GM12878 (cell line): ENCODE data around the gene BPIFA3. TPM values are rescaled to one million over a fixed set of nuclear protein-coding genes. Genes with fewer than 3 reads are reported as not detected.

Source experiments
- ATAC-seq: fragments of 200-7000 bp; cut with Tn5 transposase; 3 replicates; pipeline ENCODE4 v1.9.1; 2020; ENCODE audit warnings: mild to moderate bottlenecking, moderate library complexity
- BruUV-seq: library from RNA; stranded (reverse); fragments of 400-500 nt; replicated peaks from 2 replicates; lab custom pipeline; 2021; lab: Mats Ljungman, UMichigan
- CTCF ChIA-PET: fragments of 300-600 bp; sonication (Branson Sonifier 250); formaldehyde crosslinking; extraction: SDS; loops from one replicate; lab custom pipeline; 2021; ENCODE audit warnings: inconsistent platforms; lab: Yijun Ruan, JAX
- POLR2A ChIA-PET: fragments of 350-600 bp; formaldehyde crosslinking; extraction: SDS; loops from one replicate; lab custom pipeline; 2021; ENCODE audit warnings: inconsistent platforms; lab: Charles Lee
- RAD21 ChIA-PET: fragments of 300-600 bp; sonication (Branson Sonifier 250); formaldehyde crosslinking; loops from one replicate; lab custom pipeline; 2023; ENCODE audit warnings: antibody characterized with exemption; ENCODE audit not compliant: unreplicated experiment; lab: Charles Lee
- SMC1A ChIA-PET: fragments of 300-600 bp; sonication (Branson Sonifier 250); formaldehyde crosslinking; loops from one replicate; lab custom pipeline; 2023; ENCODE audit not compliant: unreplicated experiment, uncharacterized antibody; lab: Charles Lee
- DNase-seq: peaks from one replicate; pipeline ENCODE4 v3.0.0-alpha.2; 2011; ENCODE audit warnings: low read depth, low spot score
- FAIRE-seq: peaks from 3 replicates; lab custom pipeline; 2011; peaks lifted over from hg19 to GRCh38; lab: Jason Lieb, UNC
- H2AFZ ChIP-seq: 2 replicates; pipeline ENCODE4 v1.6.0; 2011; ENCODE audit warnings: low read depth, low read length, control low read depth; ENCODE audit not compliant: control insufficient read depth
- H3K27ac ChIP-seq: 2 replicates; pipeline ENCODE4 v1.5.1; 2011; ENCODE audit warnings: control low read depth; ENCODE audit not compliant: control insufficient read depth, insufficient read depth
- H3K27me3 ChIP-seq, 2 experiments: replicated peaks in 1 of 2; 2 replicates each; pipeline versions ENCODE4 v1.6.0 to v1.6.1; 2011; ENCODE audit warnings: low read length in 1 of 2; ENCODE audit not compliant: control insufficient read depth in 2 of 2, insufficient read depth in 2 of 2
- H3K36me3 ChIP-seq, 2 experiments: 2 replicates each; pipeline ENCODE4 v1.5.1; 2011; ENCODE audit warnings: low read length in 1 of 2; ENCODE audit not compliant: control insufficient read depth in 2 of 2, insufficient read depth in 2 of 2
- H3K4me1 ChIP-seq: 2 replicates; pipeline ENCODE4 v1.6.1; 2011; ENCODE audit warnings: mild to moderate bottlenecking, low read length, moderate library complexity, mixed read lengths; ENCODE audit not compliant: control insufficient read depth, insufficient read depth
- H3K4me2 ChIP-seq: 2 replicates; pipeline ENCODE4 v1.6.0; 2011; ENCODE audit warnings: control low read depth; ENCODE audit not compliant: control insufficient read depth, insufficient read depth
- H3K4me3 ChIP-seq: fragments of 200-600 bp; sonication (generic); 2 replicates; pipeline ENCODE4 v1.5.1; 2016
- H3K79me2 ChIP-seq: 2 replicates; pipeline ENCODE4 v1.6.0; 2011; ENCODE audit warnings: low read length; ENCODE audit not compliant: control insufficient read depth, insufficient read depth
- H3K9ac ChIP-seq: 2 replicates; pipeline ENCODE4 v1.8.0; 2011; ENCODE audit warnings: low read length, control low read depth, mixed read lengths; ENCODE audit not compliant: control insufficient read depth, insufficient read depth
- H3K9me3 ChIP-seq: replicated peaks from 3 replicates; pipeline ENCODE4 v1.5.1; 2011; ENCODE audit warnings: mild to moderate bottlenecking, low read length; ENCODE audit not compliant: control insufficient read depth, insufficient read depth
- H4K20me1 ChIP-seq: 2 replicates; pipeline ENCODE4 v1.6.0; 2011; ENCODE audit not compliant: control insufficient read depth, insufficient read depth
- BACH1 ChIP-seq: fragments of 450-650 bp; IDR thresholded peaks from 2 replicates; pipeline ENCODE4 v1.6.1; 2017; ENCODE audit warnings: mild to moderate bottlenecking, borderline replicate concordance
- CBX5 ChIP-seq: sonication (generic); IDR thresholded peaks from 2 replicates; pipeline ENCODE4 v1.6.1; 2016; ENCODE audit warnings: low read depth, moderate library complexity, mild to moderate bottlenecking, inconsistent platforms
- IKZF1 ChIP-seq: fragments of 450-650 bp; conservative IDR thresholded peaks from 2 replicates; pipeline ENCODE4 v1.6.1; 2017; ENCODE audit warnings: antibody characterized with exemption, mild to moderate bottlenecking
- IRF5 ChIP-seq: fragments of 450-650 bp; IDR thresholded peaks from 2 replicates; pipeline ENCODE4 v1.6.1; 2017; ENCODE audit warnings: borderline replicate concordance
- JUNB ChIP-seq: IDR thresholded peaks from 2 replicates; pipeline ENCODE4 v1.6.1; 2016; ENCODE audit warnings: antibody characterized with exemption, mild to moderate bottlenecking
- KLF5 ChIP-seq: fragments of 450-650 bp; IDR thresholded peaks from 2 replicates; pipeline ENCODE4 v1.6.1; 2014; ENCODE audit warnings: mild to moderate bottlenecking; ENCODE audit not compliant: partially characterized antibody
- NR2C1 ChIP-seq: fragments of 450-650 bp; IDR thresholded peaks from 2 replicates; pipeline ENCODE4 v1.6.1; 2017; ENCODE audit warnings: antibody characterized with exemption, mild to moderate bottlenecking, moderate library complexity
- POU2F2 ChIP-seq: IDR thresholded peaks from 3 replicates; pipeline ENCODE4 v1.6.1; 2011; ENCODE audit warnings: low read depth, mild to moderate bottlenecking, low read length, borderline replicate concordance
- RCOR1 ChIP-seq: conservative IDR thresholded peaks from 2 replicates; pipeline ENCODE4 v1.6.1; 2012; ENCODE audit warnings: low read depth, low read length, improper control_type of control experiment
- RELB ChIP-seq: fragments of 450-650 bp; IDR thresholded peaks from 2 replicates; pipeline ENCODE4 v1.6.1; 2017; ENCODE audit warnings: low read depth, mild to moderate bottlenecking, moderate library complexity
- SMAD1 ChIP-seq: fragments of 450-650 bp; IDR thresholded peaks from 2 replicates; pipeline ENCODE4 v1.6.1; 2018; ENCODE audit warnings: mild to moderate bottlenecking, low read depth; ENCODE audit not compliant: partially characterized antibody
- SMAD5 ChIP-seq: IDR thresholded peaks from 2 replicates; pipeline ENCODE4 v1.6.1; 2016; ENCODE audit warnings: antibody characterized with exemption, low read depth
- SRF ChIP-seq, 2 experiments: IDR thresholded peaks; 2 replicates each; pipeline ENCODE4 v1.6.1; 2011; ENCODE audit warnings: low read depth in 2 of 2, low read length in 2 of 2, mild to moderate bottlenecking in 1 of 2, moderate library complexity in 1 of 2
- ZNF207 ChIP-seq: fragments of 450-650 bp; IDR thresholded peaks from 2 replicates; pipeline ENCODE4 v1.6.1; 2014; ENCODE audit warnings: antibody characterized with exemption, mild to moderate bottlenecking, borderline replicate concordance
- WGBS: methylation state at CpG from one replicate; pipeline ENCODE4 v1.1.6; 2016; ENCODE audit warnings: low lambda C conversion rate; ENCODE audit not compliant: insufficient replicate concordance, insufficient coverage; ENCODE audit errors: missing lambda C conversion rate; 5-methylcytosine and 5-hydroxymethylcytosine counted together
- in situ Hi-C: fragments of 300-500 bp; cut with MboI; formaldehyde crosslinking; loops from 9 replicates; pipeline ENCODE4 v1.14.3; 2018; ENCODE audit warnings: mixed read lengths
- intact Hi-C: fragments of 100-400 bp; cut with micrococcal nuclease; formaldehyde crosslinking; loops from one replicate; pipeline ENCODE4 v1.14.2; 2022; ENCODE audit not compliant: unreplicated experiment
- polyA plus RNA-seq, 11 experiments: library from polyadenylated mRNA; depleted of rRNA in 4 of 11; unstranded in 6 of 11; stranded (reverse) in 5 of 11; fragments of >200 nt; fragmentation: Nextera tagmentation in 4 of 11; fragmentation: Illumina TruSeq in 1 of 11; extraction: Ambion mirVana in 4 of 11; extraction: Trizol in 1 of 11; gene quantifications; 1 replicate in 1 of 11; 2 replicates in 10 of 11; pipeline versions ENCODE4 v1.2.1 to v1.2.3, GENCODE V29; 2011 to 2016; ENCODE audit warnings: inconsistent platforms in 2 of 11, missing spikeins in 2 of 11, low read depth in 1 of 11
- total RNA-seq, 4 experiments: library from RNA; depleted of rRNA in 3 of 4; stranded (reverse); fragments of >200 nt in 3 of 4; fragmentation: Illumina TruSeq in 1 of 4; extraction: Trizol in 1 of 4; gene quantifications; 2 replicates each; pipeline versions ENCODE4 v1.2.1 to v1.2.3, GENCODE V29; 2013 to 2021

Gene BPIFA3
- total and polyA plus RNA-seq, 10 of the 15 experiments (the other 5 are each of a cell fraction or from before 2014, with no cell fraction given): not detected

GRCh38 chr20:33234050-33234449 is 16.9 kb downstream of the BPIFA3 start:
- RAD21 ChIA-PET: no interaction called here
- SMC1A ChIA-PET: no interaction called here
- Histone ChIP-seq H3K9me3 (no peaks in the 10 kb centered on the region), H3K9ac (no peak overlapping the region), H3K4me2 (no peak overlapping the region), H3K27ac (no peak overlapping the region), H3K27me3 (no peaks in the 10 kb centered on the region; a peak in 2 of 4 replicates), H3K36me3 (no peaks in the 10 kb centered on the region), H3K4me1 (no peaks in the 10 kb centered on the region), H4K20me1 (no peaks in the 10 kb centered on the region), H2AFZ (no peak overlapping the region), H3K4me3 (no peak overlapping the region), H3K79me2 (no peaks in the 10 kb centered on the region)
- intact Hi-C loops: no loop called here
- 15% methylated on average over 2 of the region's 2 CpGs for WGBS
- no peak for ATAC-seq
- BruUV-seq: no TSS peak
- TF ChIP-seq NR2C1: no peak
- TF ChIP-seq ZNF207: no peak
- no peak for TF ChIP-seq RELB
- TF ChIP-seq JUNB: no peak
- no peak for TF ChIP-seq IRF5
- no peak for TF ChIP-seq SRF (IDR thresholded peaks at IDR 0.05; ENCODE audit: low read depth in 2 of 2, low read length in 2 of 2)
- TF ChIP-seq POU2F2: no peak
- TF ChIP-seq RCOR1: no peak
- no peak for TF ChIP-seq BACH1
- TF ChIP-seq CBX5: no peak
- TF ChIP-seq SMAD1: no peak
- TF ChIP-seq IKZF1: no peak
- no peak for TF ChIP-seq SMAD5
- no peak for TF ChIP-seq KLF5
- in situ Hi-C loops: no loop called here
- POLR2A ChIA-PET: no interaction called here
- CTCF ChIA-PET: no interaction called here
- no peak for DNase-seq
- FAIRE-seq: no peak
